HG03139 (cell line): ENCODE measurements around the gene MS4A8.
"Not testable (repeated sequence)": the region's sequence is repeated elsewhere in the genome, so short reads cannot be mapped to it uniquely, and the experiment has no call there.

ENCODE experiments used
- ATAC-seq: cut with Tn5 transposase; IDR thresholded peaks from one replicate; pipeline ENCODE4 v1.9.1; 2021; ENCODE audit not compliant: unreplicated experiment

MS4A8 gene, protein sequence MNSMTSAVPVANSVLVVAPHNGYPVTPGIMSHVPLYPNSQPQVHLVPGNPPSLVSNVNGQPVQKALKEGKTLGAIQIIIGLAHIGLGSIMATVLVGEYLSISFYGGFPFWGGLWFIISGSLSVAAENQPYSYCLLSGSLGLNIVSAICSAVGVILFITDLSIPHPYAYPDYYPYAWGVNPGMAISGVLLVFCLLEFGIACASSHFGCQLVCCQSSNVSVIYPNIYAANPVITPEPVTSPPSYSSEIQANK

DNA sequence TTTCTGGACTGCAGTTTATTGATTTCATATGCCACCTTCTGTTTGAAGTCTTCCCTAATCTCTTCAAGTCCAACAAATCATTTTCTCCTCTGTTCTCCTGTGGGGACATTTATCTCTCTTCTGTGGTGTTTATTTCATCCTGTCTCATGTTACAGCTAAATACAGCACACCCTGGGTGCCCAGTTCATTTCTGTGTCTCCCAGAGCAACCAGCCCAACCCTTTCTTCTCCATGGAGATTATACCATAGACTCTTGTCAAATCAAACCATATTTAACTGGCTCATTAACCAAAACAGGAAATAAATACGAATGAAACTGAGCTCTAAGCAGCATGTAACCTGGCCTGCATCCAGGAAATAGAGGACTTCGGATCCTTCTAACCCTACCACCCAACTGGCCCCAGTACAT is at the start of gene MS4A8:
Gene MS4A8, plus strand, starts transcription at position 329 of the 408 bp plus-strand sequence. CDS start 1,249 bp downstream, outside the sequence.
- ATAC-seq = no peak

DNA sequence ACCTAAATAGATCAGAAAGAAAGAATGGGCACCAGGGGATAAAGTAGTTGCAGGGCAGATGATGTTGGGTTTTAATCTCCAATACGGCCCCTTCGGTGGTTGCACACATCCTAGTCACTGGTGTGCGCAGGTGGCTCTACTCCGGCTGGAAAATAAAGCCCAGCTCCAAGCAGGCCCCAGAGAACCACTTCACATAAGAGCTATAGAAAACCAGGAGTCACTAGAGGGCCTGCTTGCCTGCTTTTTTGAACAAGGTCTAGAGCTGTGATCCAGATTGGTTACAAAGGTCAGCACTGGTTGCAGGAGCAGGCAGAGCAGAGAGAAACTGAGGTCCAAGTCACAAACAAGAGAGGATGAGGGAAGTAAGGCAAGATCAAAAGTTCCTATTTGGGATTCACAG is 41.5 kb upstream of the MS4A8 start:
- ATAC-seq = no peak

DNA sequence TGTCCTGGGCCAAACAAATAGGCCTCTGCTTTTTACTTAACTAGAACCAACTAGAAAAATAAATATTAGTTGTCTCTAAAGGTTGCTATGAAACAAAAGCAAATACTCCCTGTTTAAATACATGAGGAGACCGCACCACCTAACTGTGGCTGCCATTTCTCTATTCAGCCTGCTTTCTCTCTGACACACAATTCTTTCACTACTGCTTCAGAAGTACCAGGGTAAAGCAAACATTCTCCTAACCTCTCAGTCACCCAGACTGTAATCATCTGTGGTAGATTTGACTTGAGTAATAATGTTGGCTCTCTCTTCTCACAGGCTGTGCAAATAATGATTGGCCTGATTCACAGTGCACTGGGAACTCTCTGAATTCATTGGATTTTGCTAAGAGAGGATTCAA is 41.0 kb upstream of the MS4A8 start:
- ATAC-seq = no peak

DNA sequence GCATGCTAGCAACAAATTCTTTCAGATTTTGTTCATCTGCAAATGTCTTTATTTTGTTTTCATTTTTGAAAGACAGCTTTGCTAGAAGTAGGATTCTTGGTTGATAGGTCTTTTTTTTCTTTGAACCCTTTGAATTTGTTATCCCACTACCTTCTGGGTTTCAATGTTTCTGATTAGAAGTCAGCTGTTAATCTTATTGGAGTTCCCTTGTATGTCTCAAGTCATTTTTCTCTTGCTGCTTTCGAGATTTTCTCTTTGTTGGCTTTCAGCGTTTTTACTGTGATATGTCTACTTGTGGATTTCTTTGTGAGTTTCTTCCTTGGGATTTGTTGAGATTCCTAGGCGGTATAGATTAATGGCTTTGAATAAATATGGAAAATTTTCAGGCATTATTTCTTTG is 27.2 kb upstream of the MS4A8 start:
- ATAC-seq = no peak

- ATAC-seq = not testable (repeated sequence)
Observed at GRCh38 chr11:60678231-60678630, 21.2 kb upstream of the MS4A8 start.

DNA sequence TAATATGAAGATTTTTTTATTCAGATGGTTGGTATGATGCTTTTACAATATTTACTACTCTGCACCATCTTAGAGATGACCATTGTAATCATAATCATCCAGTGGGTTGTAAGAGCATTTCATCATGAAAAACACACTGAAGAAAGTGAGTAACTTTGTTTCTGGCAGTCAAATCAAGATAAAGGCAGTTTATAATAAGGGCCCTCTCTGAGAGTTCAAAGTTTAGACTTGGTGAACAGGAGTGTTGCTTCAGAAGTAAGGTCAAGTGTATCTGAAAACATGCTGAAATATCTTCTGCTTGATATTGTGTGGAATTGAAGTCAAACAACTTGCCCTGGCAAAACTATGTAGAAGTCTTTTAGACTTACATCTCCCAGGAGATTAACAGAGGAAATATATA is 19.5 kb upstream of the MS4A8 start:
- no peak for ATAC-seq

GRCh38 chr11:60680455-60681119 is 18.8 kb upstream of the MS4A8 start:
- no peak for ATAC-seq

GRCh38 chr11:60684541-60684848 is 14.9 kb upstream of the MS4A8 start:
- not testable (repeated sequence) for ATAC-seq

DNA sequence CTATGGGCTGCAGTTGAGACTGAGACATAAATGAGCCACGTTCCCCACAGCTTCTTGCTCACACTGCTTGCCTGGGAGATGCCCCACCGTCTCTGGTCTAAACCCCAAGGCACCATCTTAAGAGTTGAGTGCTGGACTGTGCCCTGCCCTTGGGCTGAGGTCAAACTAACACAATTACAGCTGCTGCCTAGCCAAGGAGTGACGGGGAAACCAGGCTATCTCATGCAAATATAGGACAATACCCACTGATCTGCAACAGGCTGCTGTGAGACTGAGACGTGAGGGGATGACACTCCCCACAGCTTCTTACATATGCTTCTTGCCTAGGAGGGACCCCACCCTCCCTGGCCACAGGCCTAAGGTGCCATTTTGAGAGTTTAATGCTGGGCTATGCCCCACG is 7.8 kb upstream of the MS4A8 start:
- ATAC-seq = no peak

GRCh38 chr11:60699936-60700335 is 524 bp downstream of the MS4A8 start:
- no peak for ATAC-seq

- ATAC-seq = no peak
Observed at GRCh38 chr11:60700689-60701468, 1.5 kb downstream of the MS4A8 start.

DNA sequence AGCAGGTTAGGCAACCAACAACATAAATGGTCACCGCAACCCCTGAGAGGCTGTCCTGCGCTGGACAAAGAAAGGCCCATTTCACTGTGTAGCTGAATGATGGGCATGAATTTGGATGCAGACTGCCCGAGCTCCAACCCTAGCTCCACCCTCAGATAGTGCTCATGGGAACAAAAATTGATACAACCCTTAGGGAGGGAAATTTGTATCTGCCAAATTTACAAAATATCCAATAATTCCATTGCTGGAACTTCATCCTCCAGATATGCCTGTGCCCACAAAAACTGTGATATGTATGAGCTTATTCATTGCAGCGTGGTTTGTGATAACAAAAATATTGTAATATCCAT is 2.0 kb downstream of the MS4A8 start:
- ATAC-seq = no peak

GRCh38 chr11:60703374-60703773 is 4.0 kb downstream of the MS4A8 start:
- ATAC-seq = no peak

DNA sequence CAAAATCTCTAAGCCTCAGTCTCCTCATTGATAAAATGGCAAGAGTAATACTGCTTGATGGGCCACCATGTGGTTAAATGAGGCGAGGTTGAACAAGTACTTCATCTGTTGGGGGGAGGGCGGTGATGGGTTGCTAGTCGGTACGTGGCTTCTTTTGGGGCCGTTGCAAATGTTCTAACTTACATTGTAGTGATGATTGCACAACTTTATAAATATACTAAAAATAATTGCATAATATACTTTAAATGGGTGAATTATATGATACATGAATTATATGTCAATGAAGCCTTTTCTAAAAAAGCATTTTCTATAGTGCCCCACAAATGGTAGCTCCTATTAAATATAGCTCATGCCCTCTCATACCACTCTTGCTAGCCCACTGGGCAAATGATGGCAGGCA is 6.5 kb downstream of the MS4A8 start:
- ATAC-seq = no peak

GRCh38 chr11:60706931-60707330 is 7.5 kb downstream of the MS4A8 start:
- ATAC-seq = no peak

- no peak for ATAC-seq
Observed at GRCh38 chr11:60710482-60710881, 11.1 kb downstream of the MS4A8 start.

DNA sequence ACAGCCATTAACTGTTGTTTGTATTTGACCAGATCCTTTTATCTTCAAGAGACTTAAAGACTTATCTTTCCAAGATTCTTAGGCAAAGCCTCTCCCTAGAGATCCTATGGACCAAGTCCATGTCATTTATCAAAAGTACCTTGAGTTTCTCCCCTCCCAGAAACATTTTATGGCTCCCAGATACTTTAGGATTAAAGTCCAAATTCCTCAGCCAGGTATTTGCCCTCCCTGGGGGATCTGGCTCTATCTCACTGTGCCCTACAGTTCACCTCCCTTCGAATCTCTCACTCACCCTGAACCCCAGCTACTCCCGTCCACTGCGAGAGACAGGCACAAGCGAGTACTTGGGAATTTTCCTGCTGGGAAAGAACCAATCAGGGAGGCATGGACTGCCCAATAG is 11.9 kb downstream of the MS4A8 start:
- no peak for ATAC-seq

DNA sequence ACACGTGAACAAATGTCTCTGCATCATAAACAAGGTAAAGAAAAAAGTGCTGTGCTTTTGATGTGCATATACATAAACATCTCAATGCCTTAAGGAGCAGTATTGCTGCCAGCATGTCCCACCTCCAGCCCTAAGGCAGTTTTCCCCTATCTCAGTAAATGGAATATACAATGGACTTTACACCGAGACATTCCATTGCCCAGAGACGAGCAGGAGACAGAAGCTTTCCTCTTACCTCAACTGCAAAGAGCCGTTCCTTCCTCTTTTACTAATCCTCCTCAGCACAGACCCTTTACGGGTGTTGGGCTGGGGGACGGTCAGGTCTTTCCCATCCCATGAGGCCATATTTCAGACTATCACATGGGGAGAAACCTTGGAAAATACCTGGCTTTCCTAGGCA is 14.0 kb downstream of the MS4A8 start:
- ATAC-seq = not testable (repeated sequence)

DNA sequence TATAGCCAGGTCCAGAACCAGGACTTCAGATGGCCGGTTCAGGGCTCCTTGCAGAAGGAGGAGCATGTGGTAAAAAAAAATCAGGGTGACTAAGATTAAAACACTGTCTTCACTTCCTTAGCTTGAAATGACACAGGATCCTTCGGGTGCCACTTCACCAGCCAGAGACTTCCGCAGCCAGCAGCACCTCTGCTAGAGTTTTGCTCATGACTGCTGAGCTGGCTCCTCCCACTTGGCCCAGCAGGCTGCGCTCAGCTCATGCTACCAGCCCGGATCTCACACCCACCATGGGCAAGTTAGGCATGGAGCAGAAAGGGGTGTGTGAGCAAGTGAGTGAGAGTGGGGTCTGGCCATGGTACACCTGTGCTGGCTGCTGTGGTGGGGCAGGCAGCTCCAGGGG is 18.5 kb downstream of the MS4A8 start:
- ATAC-seq = no peak

DNA sequence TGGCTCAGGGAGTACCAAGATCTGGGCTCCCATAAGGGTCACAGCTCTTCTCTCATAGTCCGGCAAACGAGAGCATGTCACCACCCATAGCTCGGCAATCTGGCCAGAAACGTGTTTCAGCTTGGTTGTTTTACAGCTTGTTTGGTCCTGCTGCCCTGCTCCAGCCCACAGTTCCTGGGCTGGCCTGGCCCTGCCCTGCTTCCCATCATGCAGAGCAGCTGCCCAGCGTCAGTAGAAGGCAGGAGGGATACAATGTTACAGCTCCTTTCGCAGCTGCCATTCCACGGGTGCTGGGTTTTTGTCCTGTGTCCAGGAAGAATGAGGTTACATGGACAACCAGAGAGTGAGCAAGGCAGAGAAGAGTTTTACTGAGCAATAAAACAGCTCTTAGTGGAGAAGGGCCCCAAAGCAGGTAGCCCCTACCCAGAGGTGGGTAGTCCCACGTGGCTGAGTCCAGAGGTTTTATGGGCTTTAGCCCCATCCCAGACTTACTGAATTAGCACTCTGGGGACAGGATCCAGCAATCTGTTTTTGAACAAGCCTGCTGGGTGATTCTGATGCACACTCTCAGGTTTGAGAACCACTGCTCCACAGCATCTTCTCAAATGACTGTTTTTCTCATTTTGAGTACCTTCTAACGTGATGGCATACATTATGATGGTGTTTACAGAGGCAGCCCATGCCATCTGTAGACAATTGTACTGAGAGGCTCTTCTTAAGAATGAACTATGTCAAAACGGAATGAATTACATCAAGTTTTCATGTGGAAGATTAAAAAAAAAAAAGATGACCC is 19.3 kb downstream of the MS4A8 start:
- no peak for ATAC-seq

DNA sequence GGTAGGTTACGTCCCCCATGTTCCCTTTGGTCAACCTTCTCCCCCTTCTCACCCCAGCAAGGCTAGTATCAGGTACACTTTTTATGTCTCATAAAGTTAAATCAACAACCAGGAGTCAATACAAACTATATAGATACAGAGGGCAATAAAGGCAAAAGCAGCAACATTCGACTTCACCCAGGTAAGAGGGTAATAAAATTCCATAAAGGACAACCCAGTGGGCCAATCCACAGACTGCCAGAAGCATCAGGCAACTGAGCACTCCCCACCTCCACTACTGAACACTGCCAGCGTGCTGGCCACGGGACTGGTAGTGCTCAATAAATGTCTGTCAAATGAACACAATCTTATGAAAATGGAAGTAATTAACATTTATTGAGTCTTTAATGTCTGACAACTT is 20.0 kb downstream of the MS4A8 start:
- no peak for ATAC-seq

DNA sequence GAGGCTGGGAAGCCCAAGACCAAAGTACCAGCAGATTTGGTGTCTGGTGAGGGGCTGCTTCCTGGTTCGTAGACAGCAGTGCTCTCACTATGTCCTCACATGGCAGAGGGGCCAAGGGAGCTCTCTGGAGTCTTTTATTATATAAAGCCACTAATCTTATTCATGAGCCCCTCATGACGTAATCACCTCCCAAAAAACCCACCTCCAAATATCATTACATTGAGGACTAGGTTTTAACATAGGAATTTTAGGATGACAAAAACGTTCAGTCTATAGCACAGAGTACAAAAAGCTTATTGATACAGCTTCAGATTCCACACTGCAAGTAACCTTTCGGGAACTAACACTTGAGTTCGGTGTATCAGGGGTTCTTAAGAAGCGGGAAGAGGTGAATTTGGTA is 21.0 kb downstream of the MS4A8 start:
- ATAC-seq = no peak
